G401.6 (cell line): ENCODE measurements around the gene RGPD3.
A peak's percentile ranks its signal among the peaks of the same experiment; 100 is the strongest.
"Not testable (repeated sequence)": the region's sequence is repeated elsewhere in the genome, so short reads cannot be mapped to it uniquely, and the experiment has no call there.

Experiments used
- FAIRE-seq: peaks from 2 replicates; lab custom pipeline; 2012; peaks lifted over from hg19 to GRCh38; lab: Jason Lieb, UNC

RGPD3 gene

GRCh38 chr2:106468107-106468506 is at the start of gene RGPD3:
TSS of gene RGPD3 (minus strand) at chr2:106468413. CDS start at chr2:106468288, 125 bp downstream.
- not testable (repeated sequence) for FAIRE-seq

GRCh38 chr2:106517329-106517728 is 49.1 kb upstream of the RGPD3 start:
- FAIRE-seq, result no peak

- FAIRE-seq, result peak; percentile 97
Observed at GRCh38 chr2:106516864-106517263, 48.7 kb upstream of the RGPD3 start.

- FAIRE-seq, result no peak
Observed at GRCh38 chr2:106516436-106516835, 48.2 kb upstream of the RGPD3 start.

DNA sequence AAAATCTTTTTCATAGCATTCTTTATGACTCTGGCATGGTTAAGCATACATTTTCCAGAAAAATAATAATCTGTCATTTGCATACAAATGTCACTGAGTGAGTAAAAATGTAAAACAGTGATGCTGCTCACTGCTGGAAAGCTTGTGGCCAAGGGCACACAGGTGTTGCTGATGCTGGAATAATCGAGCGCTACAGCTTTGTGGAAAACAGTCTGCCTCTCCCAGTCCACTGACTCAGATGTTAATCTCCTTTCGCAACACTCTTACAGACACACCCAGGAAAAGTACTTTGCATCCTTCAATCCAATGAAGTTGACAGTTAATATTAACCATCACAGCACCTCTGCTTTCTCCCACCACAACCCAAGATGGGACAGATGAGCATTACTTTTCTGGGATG is 46.6 kb upstream of the RGPD3 start:
- not testable (repeated sequence) for FAIRE-seq

- not testable (repeated sequence) for FAIRE-seq
Observed at GRCh38 chr2:106513391-106513790, 45.2 kb upstream of the RGPD3 start.

- FAIRE-seq, result not testable (repeated sequence)
Observed at GRCh38 chr2:106511934-106512333, 43.7 kb upstream of the RGPD3 start.

GRCh38 chr2:106511476-106511901 is 43.3 kb upstream of the RGPD3 start:
- FAIRE-seq, result not testable (repeated sequence)

DNA sequence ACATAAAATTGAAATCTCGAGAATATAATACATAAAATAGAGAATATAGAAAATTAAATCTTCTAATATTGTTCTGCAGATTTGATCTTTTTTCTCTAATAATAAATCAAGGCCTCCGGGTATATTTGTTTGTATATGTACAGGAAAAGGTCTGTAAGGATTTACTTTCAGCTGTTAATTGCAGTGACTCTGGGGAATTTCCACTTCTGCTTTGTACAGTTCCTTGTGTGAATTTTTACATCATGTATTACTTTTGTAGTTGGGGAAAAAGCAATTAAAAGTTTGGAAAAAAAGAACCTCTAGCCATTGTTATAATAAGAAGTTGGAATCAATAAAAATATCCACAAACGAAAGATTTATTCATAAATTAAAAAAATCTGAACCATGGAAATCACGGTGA is 42.6 kb upstream of the RGPD3 start:
- not testable (repeated sequence) for FAIRE-seq

- FAIRE-seq, result not testable (repeated sequence)
Observed at GRCh38 chr2:106509374-106509770, 41.2 kb upstream of the RGPD3 start.

DNA sequence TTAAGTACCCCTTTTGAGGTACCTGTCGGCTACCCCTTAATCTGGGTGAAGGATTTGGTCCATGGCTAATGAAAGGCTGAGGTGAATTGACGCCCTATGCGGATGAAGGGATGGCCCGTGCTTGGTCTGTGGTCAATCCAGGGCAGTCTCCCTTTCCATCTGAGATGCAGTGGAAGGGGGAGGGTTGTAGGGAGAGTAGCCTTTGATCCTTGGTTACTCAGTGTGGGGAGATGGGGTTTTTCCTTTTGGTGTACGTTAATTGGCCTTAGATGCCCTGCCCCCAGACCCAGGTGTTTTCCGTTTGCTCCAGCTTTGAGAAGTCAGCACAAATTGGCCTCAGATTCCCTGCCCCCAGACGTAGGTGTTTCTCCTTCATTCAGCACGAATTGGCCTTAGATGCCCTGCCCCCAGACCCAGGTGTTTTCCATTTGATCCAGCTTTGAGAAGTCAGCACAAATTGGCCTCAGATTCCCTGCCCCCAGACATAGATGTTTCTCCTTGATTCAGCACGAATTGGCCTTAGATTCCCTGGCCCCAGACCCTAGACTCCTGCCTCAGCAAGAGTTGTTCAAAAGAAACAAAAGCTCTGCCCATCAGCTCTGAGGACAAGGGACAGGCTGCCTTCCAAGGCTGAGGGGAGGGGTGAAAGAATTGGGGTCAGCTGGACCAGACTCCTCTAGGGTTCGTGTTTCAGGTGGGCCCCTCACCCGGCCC is 40.6 kb upstream of the RGPD3 start:
- not testable (repeated sequence) for FAIRE-seq

GRCh38 chr2:106506002-106506687 is 37.9 kb upstream of the RGPD3 start:
- FAIRE-seq, result not testable (repeated sequence)

- not testable (repeated sequence) for FAIRE-seq
Observed at GRCh38 chr2:106504787-106505186, 36.6 kb upstream of the RGPD3 start.

DNA sequence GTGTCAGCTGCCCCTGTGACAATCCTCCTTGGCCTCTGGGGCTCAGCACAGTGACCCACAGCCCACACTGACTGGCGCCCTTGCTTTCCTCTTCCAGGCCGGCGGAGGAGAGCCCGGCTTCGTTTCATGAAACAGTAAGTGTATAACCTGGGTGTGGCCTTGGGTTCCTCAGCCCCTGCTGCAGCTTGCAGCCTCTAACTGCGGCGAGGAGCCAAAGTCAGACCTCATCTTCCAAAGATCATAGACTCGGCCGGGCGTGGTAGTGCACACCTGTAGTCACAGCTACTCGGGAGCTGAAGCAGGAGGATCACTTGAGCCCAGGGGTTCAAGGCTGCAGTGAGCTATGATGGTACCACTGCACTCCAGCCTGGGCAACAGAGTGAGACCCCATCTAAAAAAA is 36.0 kb upstream of the RGPD3 start:
- FAIRE-seq, result not testable (repeated sequence)

DNA sequence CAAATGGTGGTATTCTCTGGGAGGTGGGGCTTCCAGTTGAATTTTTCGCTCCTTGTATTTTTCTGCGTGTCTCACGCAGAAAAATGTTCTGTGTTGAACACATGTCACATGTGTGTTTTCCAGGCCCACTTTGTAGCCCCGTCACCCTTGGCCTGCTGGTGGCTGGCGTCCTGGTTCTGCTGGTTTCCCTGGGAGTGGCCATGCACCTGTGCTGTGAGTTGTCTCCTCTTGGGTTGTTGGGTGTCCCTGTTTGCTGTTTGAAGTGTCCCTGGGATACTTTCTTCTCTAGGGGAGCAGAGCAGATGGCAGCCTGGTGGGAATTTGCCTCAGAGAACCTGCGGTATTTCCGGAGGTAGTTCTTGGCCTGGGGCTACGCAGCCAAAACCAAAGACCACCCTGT is 34.1 kb upstream of the RGPD3 start:
- FAIRE-seq, result not testable (repeated sequence)

DNA sequence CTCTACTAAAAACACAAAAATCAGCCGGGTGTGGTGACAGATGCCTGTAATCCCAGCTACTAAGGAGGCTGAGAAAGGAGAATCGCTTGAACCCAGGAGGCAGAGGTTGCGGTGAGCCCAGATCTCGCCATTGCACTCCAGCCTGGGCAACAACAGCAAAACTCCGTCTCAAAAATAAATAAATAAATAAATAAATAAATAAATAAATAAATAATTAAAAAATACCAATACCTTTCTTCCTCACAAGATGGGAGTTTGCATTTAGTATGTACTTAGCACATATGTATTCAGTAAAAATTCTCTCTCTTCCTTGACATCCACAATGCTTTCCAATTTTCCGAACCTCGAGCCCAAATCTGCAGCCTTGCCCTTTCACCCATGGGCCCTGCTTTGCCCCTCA is 32.1 kb upstream of the RGPD3 start:
- FAIRE-seq, result not testable (repeated sequence)

GRCh38 chr2:106498549-106498948 is 30.3 kb upstream of the RGPD3 start:
- not testable (repeated sequence) for FAIRE-seq

DNA sequence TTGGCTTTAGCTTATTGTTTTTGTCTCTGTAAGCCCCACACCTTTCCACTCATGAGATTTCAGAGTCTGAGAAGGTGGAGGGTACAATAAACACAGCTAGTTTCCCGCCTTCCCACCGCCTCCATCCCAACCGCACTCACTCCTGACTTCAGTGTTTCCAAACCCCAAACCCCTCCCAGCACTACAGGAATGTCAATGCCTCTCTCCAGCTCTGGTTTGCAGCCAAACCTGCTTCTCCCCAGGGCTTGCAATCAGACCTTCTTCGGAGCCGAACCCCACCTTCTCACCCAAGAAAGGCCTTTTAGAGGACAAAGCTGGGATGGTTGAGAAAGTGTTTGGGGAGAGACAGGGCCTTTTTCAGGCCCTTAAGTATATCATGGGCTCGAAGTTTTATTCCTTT is 24.7 kb upstream of the RGPD3 start:
- FAIRE-seq, result not testable (repeated sequence)

DNA sequence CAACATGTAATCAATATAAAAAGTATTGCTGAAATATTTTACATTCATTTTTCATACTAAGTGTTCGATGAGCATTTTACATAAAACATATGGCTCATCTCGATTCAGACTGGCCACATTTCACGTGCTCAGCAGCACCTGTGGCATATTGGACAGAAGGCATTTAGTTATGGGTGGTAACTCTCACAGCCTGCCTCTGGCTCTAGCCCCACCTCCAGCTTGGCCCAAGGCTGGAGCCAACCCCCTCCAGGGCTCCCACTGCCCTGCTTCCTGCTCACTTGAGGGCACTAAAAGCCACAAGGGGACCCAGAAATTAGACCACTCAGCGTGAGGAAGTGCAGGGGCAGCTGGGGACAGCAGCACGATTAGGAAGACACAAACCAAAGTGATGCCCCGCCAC is 24.2 kb upstream of the RGPD3 start:
- not testable (repeated sequence) for FAIRE-seq

DNA sequence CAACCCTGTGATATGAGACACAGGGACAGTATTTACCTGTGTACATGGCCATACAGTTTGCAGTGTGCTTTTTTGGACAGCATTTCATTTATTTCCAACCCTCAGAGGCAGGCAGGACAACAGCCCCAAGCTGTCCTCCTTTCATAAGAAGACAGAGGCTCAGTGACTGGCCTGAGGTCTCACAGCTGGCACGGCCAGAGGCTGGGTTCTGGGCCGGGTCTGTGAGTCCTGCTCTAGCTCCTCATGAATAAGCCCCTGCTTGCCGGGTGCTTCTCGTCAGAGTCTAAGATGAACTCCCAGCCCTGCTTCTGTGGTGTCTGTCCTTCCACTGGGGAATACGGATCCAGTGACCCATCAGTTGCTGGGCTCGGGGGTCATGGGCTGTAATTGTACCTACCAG is 21.5 kb upstream of the RGPD3 start:
- not testable (repeated sequence) for FAIRE-seq

- FAIRE-seq, result not testable (repeated sequence)
Observed at GRCh38 chr2:106487386-106488191, 19.4 kb upstream of the RGPD3 start.

GRCh38 chr2:106486551-106487385 is 18.6 kb upstream of the RGPD3 start, which contains the start of gene CD8B2:
TSS of gene CD8B2 (plus strand) at chr2:106487364. CDS start at chr2:106487427, 63 bp downstream.
- FAIRE-seq, result not testable (repeated sequence)
